ENCODE measurements around the gene CYBC1.

DNA sequence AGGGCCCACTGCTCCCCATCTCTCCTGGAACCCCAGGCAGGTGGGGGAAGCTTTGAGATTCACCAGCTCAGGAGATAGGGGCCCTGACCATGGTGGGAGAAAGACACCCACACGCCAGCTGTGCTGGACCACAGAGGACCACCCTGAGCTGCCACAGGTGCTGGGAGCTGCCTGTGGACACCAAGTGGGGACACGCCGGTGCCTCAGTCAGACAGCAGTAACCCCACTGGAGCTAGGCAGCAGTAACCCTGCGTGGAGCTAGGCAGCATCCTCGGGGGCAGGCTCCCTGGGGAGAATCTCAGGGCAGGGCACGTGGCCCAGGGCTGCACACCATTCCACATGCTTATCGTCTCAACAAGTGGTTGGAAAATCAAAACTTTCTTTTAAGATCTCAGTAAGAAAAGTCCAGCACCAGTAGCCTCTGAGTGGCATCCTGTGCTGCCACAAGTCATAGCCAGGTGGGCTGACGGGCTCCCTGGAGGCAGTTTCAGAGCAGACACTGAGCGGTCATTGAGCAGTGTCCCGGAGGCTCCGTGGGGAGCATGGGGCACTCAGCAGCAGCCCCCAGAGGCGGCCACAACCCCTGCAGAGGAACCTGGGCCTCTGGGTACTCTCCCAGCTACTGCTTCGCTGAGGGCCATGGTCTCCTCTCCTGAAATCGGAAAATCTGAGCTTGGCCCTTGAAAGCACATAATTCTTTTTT lies 40.4 kb downstream of the CYBC1 start:
- TF ChIP-seq, protein P1, sequence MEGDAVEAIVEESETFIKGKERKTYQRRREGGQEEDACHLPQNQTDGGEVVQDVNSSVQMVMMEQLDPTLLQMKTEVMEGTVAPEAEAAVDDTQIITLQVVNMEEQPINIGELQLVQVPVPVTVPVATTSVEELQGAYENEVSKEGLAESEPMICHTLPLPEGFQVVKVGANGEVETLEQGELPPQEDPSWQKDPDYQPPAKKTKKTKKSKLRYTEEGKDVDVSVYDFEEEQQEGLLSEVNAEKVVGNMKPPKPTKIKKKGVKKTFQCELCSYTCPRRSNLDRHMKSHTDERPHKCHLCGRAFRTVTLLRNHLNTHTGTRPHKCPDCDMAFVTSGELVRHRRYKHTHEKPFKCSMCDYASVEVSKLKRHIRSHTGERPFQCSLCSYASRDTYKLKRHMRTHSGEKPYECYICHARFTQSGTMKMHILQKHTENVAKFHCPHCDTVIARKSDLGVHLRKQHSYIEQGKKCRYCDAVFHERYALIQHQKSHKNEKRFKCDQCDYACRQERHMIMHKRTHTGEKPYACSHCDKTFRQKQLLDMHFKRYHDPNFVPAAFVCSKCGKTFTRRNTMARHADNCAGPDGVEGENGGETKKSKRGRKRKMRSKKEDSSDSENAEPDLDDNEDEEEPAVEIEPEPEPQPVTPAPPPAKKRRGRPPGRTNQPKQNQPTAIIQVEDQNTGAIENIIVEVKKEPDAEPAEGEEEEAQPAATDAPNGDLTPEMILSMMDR (IDR thresholded peaks at IDR 0.05) = no peak
- no peak for TF ChIP-seq EZH2 (IDR thresholded peaks at IDR 0.05; ENCODE audit: borderline replicate concordance, insufficient read depth, low read depth, low read length, poor library complexity, severe bottlenecking)

Data from B cell (primary cell).